NT2/D1 (cell line): Measurements from ENCODE around the gene DBX1.

ENCODE experiments used
- SUZ12 ChIP-seq: IDR thresholded peaks from 2 replicates; pipeline ENCODE4 v1.6.1; 2011; ENCODE audit not compliant: insufficient read length, insufficient read depth; ENCODE audit errors: extremely low read depth
- YY1 ChIP-seq: IDR thresholded peaks from 2 replicates; pipeline ENCODE4 v1.6.1; 2011; ENCODE audit not compliant: insufficient read length, insufficient read depth
- ZNF274 ChIP-seq: IDR thresholded peaks from 2 replicates; pipeline ENCODE4 v1.6.1; 2011; ENCODE audit warnings: mild to moderate bottlenecking, low read depth, low read length

- TF ChIP-seq YY1 (no peak), ZNF274 (no peak), SUZ12 (no peak)
These were observed 3.9 kb downstream of the DBX1 start for GRCh38 chr11:20156280-20156875.
